C4-2B (cell line): ENCODE measurements around the gene SIK3.

Experiments used
- CTCF ChIP-seq: fragments of 450-650 bp; conservative IDR thresholded peaks from 2 replicates; pipeline ENCODE4 v1.5.1; 2017; ENCODE audit warnings: mild to moderate bottlenecking
- ZFX ChIP-seq: fragments of 450-650 bp; IDR thresholded peaks from 2 replicates; pipeline ENCODE4 v1.6.1; 2017

DNA sequence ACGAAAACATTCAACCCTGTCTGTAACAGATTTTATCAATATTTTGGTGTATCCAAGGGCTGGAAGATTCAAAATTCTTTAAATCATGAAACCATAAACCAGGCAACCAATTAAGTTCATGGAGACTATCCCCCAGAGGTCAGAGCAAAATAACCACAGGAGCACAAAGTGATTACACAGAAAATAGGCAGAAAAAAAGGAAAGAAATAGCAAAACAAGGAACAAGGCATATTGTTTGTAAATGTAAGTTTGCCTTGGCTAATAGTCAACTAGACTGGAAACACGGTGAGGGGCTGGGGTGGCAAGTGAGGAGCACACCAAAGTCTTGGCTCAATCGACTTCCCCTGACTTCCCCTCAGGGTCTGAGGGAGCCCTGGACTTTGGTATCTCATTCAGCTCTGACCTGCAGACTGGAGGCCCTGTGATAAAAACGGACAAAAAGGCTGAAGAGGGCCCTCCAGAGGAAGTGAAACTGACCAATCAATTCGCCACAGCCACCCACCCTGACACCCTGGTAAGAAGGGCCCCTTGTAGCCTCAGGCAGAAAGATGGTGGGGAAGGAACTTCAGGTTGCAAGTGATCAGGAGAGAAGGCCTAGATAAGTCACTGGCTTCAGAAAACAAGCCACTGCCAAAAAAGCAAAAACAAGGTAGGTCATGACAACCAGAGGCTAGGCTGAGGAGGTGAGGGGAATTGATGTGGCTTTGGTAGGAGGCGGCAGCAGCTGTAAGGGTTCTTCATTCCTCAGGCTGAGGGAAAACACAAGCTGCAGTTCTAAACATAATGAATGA lies 1.8 kb downstream of the SIK3 start:
- no peak for TF ChIP-seq CTCF
- no peak for TF ChIP-seq ZFX
